Measurements from ENCODE around the gene TMED9. TPM values are rescaled to one million over a fixed set of nuclear protein-coding genes. Genes with fewer than 3 reads are reported as not detected.

The TMED9 gene
- total RNA-seq, 1 experiment from 2014 or later = 119 TPM

Other genes starting within 250 kb of the TMED9 start
- gene LMAN2, start 240.5 kb upstream of the TMED9 start, total RNA-seq (2014; rRNA removed) = 258 and 369 TPM in 2 replicates
- gene RGS14, start 234.3 kb upstream of the TMED9 start, total RNA-seq (2014; rRNA removed) = 0.23 and 0.51 TPM in 2 replicates
- not detected in 2 replicates for gene SLC34A1, start 207.8 kb upstream of the TMED9 start, total RNA-seq (2014; rRNA removed)
- not detected in 2 replicates for gene PFN3, start 191.5 kb upstream of the TMED9 start, total RNA-seq (2014; rRNA removed)
- 3.1 and 3.6 TPM in 2 replicates for gene F12, start 182.6 kb upstream of the TMED9 start, total RNA-seq (2014; rRNA removed)
- gene GRK6, start 165.5 kb upstream of the TMED9 start, total RNA-seq (2014; rRNA removed) = 23.8 TPM in 2 replicates
- gene PRR7, start 145.4 kb upstream of the TMED9 start, total RNA-seq (2014; rRNA removed) = 48.0 and 55.4 TPM in 2 replicates
- 210 and 233 TPM in 2 replicates for gene DBN1, start 118.6 kb upstream of the TMED9 start, total RNA-seq (2014; rRNA removed)
- gene PDLIM7, start 94.6 kb upstream of the TMED9 start, total RNA-seq (2014; rRNA removed) = 252 and 281 TPM in 2 replicates
- gene DOK3, start 82.4 kb upstream of the TMED9 start, total RNA-seq (2014; rRNA removed) = 7.0 and 14.8 TPM in 2 replicates
- gene DDX41, start 75.2 kb upstream of the TMED9 start, total RNA-seq (2014; rRNA removed) = 153 and 185 TPM in 2 replicates
- gene FAM193B, start 37.6 kb upstream of the TMED9 start, total RNA-seq (2014; rRNA removed) = 19.8 and 24.5 TPM in 2 replicates
- gene B4GALT7, start 7.9 kb downstream of the TMED9 start, total RNA-seq (2014; rRNA removed) = 28.8 and 36.2 TPM in 2 replicates
- not detected in 2 replicates for gene FAM153A, start 190.7 kb downstream of the TMED9 start, total RNA-seq (2014; rRNA removed)